PFSK-1 (cell line): Measurements from ENCODE around the gene MPPED1.

Experiments
- FOXP2 ChIP-seq: optimal IDR thresholded peaks from 2 replicates; pipeline ENCODE3; 2011; ENCODE audit warnings: borderline replicate concordance, control low read depth, inconsistent platforms; ENCODE audit not compliant: insufficient read depth; ENCODE audit errors: extremely low read length, extremely low read depth
- POLR2AphosphoS5 ChIP-seq: IDR thresholded peaks from 2 replicates; pipeline ENCODE4 v1.6.1; 2012; ENCODE audit warnings: low read depth, mild to moderate bottlenecking, control low read depth, low read length, moderate library complexity
- SIN3A ChIP-seq: IDR thresholded peaks from 2 replicates; pipeline ENCODE4 v1.6.1; 2012; ENCODE audit warnings: mild to moderate bottlenecking, low read length, moderate library complexity, borderline replicate concordance; ENCODE audit not compliant: insufficient read depth
- TAF1 ChIP-seq: IDR thresholded peaks from 2 replicates; pipeline ENCODE4 v1.6.1; 2012; ENCODE audit warnings: low read length, control low read depth, borderline replicate concordance; ENCODE audit not compliant: insufficient read depth
- TF ChIP-seq, protein P1 (sequence below), 2 experiments: IDR thresholded peaks; 2 replicates each; pipeline versions ENCODE4 v1.6.1 to v1.8.0; 2011 to 2012; ENCODE audit warnings: low read depth in 2 of 2, low read length in 2 of 2, control low read depth in 1 of 2, inconsistent platforms in 1 of 2, mild to moderate bottlenecking in 1 of 2, moderate library complexity in 1 of 2; ENCODE audit not compliant: insufficient read depth in 1 of 2

The MPPED1 gene

DNA sequence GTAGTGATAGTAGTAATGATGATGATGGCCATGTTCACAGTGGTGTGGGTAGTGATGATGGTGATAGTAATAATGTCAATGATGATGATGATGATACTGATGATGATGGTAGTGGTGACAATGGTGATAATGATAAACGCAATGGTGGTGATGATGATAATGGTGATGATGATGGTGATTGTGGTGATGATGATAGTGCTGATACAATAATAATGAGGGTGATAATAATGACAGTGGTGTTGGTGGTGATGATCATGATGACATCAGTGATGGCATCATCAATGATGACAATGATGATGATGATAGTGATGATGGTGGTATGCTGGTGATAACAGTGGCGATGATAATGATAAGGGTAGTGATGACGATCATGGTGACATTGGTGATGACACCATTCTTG is 92.3 kb downstream of the MPPED1 start:
- no peak for TF ChIP-seq SIN3A
- TF ChIP-seq, protein P1, sequence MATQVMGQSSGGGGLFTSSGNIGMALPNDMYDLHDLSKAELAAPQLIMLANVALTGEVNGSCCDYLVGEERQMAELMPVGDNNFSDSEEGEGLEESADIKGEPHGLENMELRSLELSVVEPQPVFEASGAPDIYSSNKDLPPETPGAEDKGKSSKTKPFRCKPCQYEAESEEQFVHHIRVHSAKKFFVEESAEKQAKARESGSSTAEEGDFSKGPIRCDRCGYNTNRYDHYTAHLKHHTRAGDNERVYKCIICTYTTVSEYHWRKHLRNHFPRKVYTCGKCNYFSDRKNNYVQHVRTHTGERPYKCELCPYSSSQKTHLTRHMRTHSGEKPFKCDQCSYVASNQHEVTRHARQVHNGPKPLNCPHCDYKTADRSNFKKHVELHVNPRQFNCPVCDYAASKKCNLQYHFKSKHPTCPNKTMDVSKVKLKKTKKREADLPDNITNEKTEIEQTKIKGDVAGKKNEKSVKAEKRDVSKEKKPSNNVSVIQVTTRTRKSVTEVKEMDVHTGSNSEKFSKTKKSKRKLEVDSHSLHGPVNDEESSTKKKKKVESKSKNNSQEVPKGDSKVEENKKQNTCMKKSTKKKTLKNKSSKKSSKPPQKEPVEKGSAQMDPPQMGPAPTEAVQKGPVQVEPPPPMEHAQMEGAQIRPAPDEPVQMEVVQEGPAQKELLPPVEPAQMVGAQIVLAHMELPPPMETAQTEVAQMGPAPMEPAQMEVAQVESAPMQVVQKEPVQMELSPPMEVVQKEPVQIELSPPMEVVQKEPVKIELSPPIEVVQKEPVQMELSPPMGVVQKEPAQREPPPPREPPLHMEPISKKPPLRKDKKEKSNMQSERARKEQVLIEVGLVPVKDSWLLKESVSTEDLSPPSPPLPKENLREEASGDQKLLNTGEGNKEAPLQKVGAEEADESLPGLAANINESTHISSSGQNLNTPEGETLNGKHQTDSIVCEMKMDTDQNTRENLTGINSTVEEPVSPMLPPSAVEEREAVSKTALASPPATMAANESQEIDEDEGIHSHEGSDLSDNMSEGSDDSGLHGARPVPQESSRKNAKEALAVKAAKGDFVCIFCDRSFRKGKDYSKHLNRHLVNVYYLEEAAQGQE (IDR thresholded peaks at IDR 0.05; ENCODE audit: insufficient read depth in 1 of 2, low read depth in 2 of 2, low read length in 2 of 2), result no peak
- no peak for TF ChIP-seq POLR2AphosphoS5
- TF ChIP-seq TAF1, result no peak
- TF ChIP-seq FOXP2, result no peak

DNA sequence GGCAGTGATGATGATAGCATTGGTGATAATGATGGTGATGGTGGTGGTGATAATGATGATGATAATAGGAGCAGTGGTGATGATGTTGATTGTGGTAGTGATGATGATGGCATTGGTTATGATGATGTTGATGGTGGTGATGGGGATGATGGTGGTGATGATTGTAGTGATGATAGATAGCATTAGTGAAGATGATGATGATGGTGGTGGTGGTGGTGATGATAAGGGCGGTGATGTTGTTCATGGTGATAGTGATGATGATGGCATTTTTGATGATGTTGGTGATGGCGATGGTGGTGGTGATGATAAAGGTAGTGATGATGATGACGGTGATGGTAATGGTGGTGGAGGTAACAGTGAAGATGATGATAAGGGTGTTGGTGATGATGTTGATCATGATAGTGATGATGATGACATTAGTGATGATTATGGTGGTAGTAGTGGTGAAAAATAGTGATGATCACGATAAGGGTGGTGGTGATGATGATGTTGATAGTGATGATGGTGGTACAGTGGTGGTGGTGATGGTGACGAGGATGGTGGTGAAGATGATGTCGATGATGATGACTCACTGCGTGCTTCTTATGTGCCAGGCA is 93.0 kb downstream of the MPPED1 start:
- TF ChIP-seq, protein P1 (IDR thresholded peaks at IDR 0.05; ENCODE audit: insufficient read depth in 1 of 2, low read depth in 2 of 2, low read length in 2 of 2), result no peak
- TF ChIP-seq POLR2AphosphoS5 (no peak), SIN3A (no peak), TAF1 (no peak), FOXP2 (no peak)

DNA sequence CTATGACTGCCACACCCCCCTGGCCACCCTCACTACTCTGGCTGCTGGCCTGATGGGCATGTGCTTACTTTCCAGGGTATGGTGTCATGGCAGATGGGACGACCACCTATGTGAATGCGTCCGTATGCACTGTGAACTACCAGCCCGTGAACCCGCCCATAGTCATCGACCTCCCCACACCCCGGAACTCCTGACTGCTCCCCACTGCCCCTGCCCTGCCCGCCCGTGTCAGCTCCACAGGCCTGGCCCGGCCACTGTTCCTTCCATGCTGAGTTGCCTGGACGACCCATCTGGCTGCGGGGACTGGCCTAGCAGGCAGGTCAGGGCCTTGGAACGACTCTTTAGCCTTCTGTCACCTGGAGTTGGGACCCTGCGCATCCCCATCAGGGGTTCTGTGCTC is 93.6 kb downstream of the MPPED1 start:
- TF ChIP-seq FOXP2 (no peak), POLR2AphosphoS5 (no peak), SIN3A (no peak), TAF1 (no peak)
- TF ChIP-seq, protein P1 (IDR thresholded peaks at IDR 0.05; ENCODE audit: insufficient read depth in 1 of 2, low read depth in 2 of 2, low read length in 2 of 2), result no peak

DNA sequence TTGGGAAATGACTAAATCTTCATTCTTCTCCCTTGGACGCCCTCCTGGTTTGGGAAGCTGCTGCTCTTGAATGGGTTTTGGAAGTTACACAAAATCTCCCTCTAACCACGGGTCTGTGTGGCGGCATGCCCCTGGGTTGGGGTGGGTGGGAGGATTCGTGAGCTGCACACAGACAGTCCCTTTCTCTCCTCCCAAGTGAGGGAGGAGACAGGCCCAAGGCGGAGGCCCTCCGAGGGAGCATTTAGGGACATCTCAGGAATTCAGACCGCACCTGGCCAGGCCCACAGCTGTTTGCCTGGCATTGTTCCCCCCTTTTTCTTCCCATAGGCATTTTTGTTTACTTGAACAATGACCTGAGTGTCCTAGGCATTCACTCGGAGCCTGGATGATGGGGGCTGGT is 94.1 kb downstream of the MPPED1 start:
- no peak for TF ChIP-seq FOXP2
- TF ChIP-seq POLR2AphosphoS5, result no peak
- TF ChIP-seq, protein P1 (IDR thresholded peaks at IDR 0.05; ENCODE audit: insufficient read depth in 1 of 2, low read depth in 2 of 2, low read length in 2 of 2), result no peak
- TF ChIP-seq SIN3A, result no peak
- TF ChIP-seq TAF1, result no peak
